ENCODE data around the gene INPP5K. TPM values are rescaled to one million over a fixed set of nuclear protein-coding genes. Genes with fewer than 3 reads are reported as not detected.

The INPP5K gene
- polyA plus RNA-seq, 1 donor from 2014 or later = 35.8 TPM

- Histone ChIP-seq H3K4me3 (ENCODE audit: low read length) (no peak overlapping the region), H3K36me3 (ENCODE audit: insufficient read depth, low read length) (no peaks in the 10 kb centered on the region), H3K79me2 (replicated peaks; ENCODE audit: insufficient read depth, low read length) (no peaks in the 10 kb centered on the region), H4K20me1 (ENCODE audit: insufficient read depth) (no peaks in the 10 kb centered on the region), H3K27me3 (ENCODE audit: insufficient read depth, low read depth, low read length) (no peaks in the 10 kb centered on the region), H3K4me2 (ENCODE audit: low read length) (no peak overlapping the region), H3K9me2 (ENCODE audit: insufficient read depth, low read length) (no peaks in the 10 kb centered on the region), H3F3A (ENCODE audit: insufficient read depth, low read length, poor library complexity, severe bottlenecking) (no peaks in the 10 kb centered on the region), H3K9me3 (ENCODE audit: low read length) (no peaks in the 10 kb centered on the region), H3K27ac (ENCODE audit: low read length) (no peak overlapping the region), H2AFZ (ENCODE audit: low read depth, low read length) (no peak overlapping the region), H3K9ac (ENCODE audit: low read length) (no peak overlapping the region)
- TF ChIP-seq MXI1 (conservative IDR thresholded peaks at IDR 0.05; ENCODE audit: poor library complexity, severe bottlenecking) = no peak
- no peak for TF ChIP-seq EZH2 (IDR thresholded peaks at IDR 0.05; ENCODE audit: borderline replicate concordance, insufficient read depth, low read length, poor library complexity, severe bottlenecking)
- no peak for TF ChIP-seq POLR2AphosphoS5 (IDR thresholded peaks at IDR 0.05)
- TF ChIP-seq SMC3 (conservative IDR thresholded peaks at IDR 0.05; ENCODE audit: poor library complexity) = no peak
- TF ChIP-seq TAF1 (IDR thresholded peaks at IDR 0.05; ENCODE audit: low read depth) = no peak
- no peak for TF ChIP-seq EP300 (conservative IDR thresholded peaks at IDR 0.05; ENCODE audit: poor library complexity, severe bottlenecking)
- TF ChIP-seq, protein P1, sequence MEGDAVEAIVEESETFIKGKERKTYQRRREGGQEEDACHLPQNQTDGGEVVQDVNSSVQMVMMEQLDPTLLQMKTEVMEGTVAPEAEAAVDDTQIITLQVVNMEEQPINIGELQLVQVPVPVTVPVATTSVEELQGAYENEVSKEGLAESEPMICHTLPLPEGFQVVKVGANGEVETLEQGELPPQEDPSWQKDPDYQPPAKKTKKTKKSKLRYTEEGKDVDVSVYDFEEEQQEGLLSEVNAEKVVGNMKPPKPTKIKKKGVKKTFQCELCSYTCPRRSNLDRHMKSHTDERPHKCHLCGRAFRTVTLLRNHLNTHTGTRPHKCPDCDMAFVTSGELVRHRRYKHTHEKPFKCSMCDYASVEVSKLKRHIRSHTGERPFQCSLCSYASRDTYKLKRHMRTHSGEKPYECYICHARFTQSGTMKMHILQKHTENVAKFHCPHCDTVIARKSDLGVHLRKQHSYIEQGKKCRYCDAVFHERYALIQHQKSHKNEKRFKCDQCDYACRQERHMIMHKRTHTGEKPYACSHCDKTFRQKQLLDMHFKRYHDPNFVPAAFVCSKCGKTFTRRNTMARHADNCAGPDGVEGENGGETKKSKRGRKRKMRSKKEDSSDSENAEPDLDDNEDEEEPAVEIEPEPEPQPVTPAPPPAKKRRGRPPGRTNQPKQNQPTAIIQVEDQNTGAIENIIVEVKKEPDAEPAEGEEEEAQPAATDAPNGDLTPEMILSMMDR (IDR thresholded peaks at IDR 0.05; ENCODE audit: poor library complexity, severe bottlenecking) = no peak
- TF ChIP-seq REST (IDR thresholded peaks at IDR 0.05; ENCODE audit: borderline replicate concordance) = no peak
- no peak for TF ChIP-seq RAD21 (conservative IDR thresholded peaks at IDR 0.05)
These were observed 44.2 kb downstream of the INPP5K start for GRCh38 chr17:1471911-1472821.

DNA sequence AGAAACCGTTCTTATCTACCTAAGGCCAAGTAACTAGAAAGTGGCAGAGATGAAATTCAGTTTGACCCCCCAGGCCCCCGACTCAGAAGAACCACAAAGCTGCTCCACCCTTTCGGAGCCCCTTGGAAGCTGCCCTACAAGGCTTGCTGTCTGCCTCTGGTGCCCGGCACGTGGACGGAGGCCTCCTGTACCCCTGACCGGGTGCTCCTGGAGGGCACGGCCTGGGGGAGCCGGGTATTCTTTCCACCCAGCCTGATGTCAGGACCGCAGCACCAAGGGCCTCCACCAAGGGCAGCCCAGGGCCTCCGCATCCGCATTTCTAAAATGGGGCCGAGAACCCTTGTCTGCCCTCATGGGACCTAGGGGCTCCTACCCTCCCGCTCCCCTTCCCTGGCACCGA is 44.9 kb downstream of the INPP5K start:
- Histone ChIP-seq H3K9me3 (ENCODE audit: low read length) (no peaks in the 10 kb centered on the region), H4K20me1 (ENCODE audit: insufficient read depth) (no peaks in the 10 kb centered on the region), H2AFZ (ENCODE audit: low read depth, low read length) (no peak overlapping the region), H3K9ac (ENCODE audit: low read length) (no peak overlapping the region), H3K4me2 (ENCODE audit: low read length) (no peak overlapping the region), H3K36me3 (ENCODE audit: insufficient read depth, low read length) (no peaks in the 10 kb centered on the region), H3F3A (ENCODE audit: insufficient read depth, low read length, poor library complexity, severe bottlenecking) (no peaks in the 10 kb centered on the region), H3K9me2 (ENCODE audit: insufficient read depth, low read length) (no peaks in the 10 kb centered on the region), H3K27me3 (ENCODE audit: insufficient read depth, low read depth, low read length) (no peaks in the 10 kb centered on the region), H3K79me2 (replicated peaks; ENCODE audit: insufficient read depth, low read length) (no peaks in the 10 kb centered on the region), H3K27ac (ENCODE audit: low read length) (no peak overlapping the region), H3K4me3 (ENCODE audit: low read length) (no peak overlapping the region)
- no peak for TF ChIP-seq RAD21 (conservative IDR thresholded peaks at IDR 0.05)
- TF ChIP-seq, protein P1 (IDR thresholded peaks at IDR 0.05; ENCODE audit: poor library complexity, severe bottlenecking) = no peak
- TF ChIP-seq SMC3 (conservative IDR thresholded peaks at IDR 0.05; ENCODE audit: poor library complexity) = no peak
- no peak for TF ChIP-seq REST (IDR thresholded peaks at IDR 0.05; ENCODE audit: borderline replicate concordance)
- TF ChIP-seq EZH2 (IDR thresholded peaks at IDR 0.05; ENCODE audit: borderline replicate concordance, insufficient read depth, low read length, poor library complexity, severe bottlenecking) = no peak
- TF ChIP-seq MXI1 (conservative IDR thresholded peaks at IDR 0.05; ENCODE audit: poor library complexity, severe bottlenecking) = no peak
- TF ChIP-seq POLR2AphosphoS5 (IDR thresholded peaks at IDR 0.05) = no peak
- TF ChIP-seq EP300 (conservative IDR thresholded peaks at IDR 0.05; ENCODE audit: poor library complexity, severe bottlenecking) = no peak
- no peak for TF ChIP-seq TAF1 (IDR thresholded peaks at IDR 0.05; ENCODE audit: low read depth)

All from neural cell (in vitro differentiated cells).